Measurements from ENCODE around the gene PROX1. TPM values are rescaled to one million over a fixed set of nuclear protein-coding genes. Genes with fewer than 3 reads are reported as not detected.

PROX1 gene
- polyA plus RNA-seq, 1 donor (not counting 4 experiments of a cell fraction or from before 2014, with no cell fraction given) = 0.20 TPM

DNA sequence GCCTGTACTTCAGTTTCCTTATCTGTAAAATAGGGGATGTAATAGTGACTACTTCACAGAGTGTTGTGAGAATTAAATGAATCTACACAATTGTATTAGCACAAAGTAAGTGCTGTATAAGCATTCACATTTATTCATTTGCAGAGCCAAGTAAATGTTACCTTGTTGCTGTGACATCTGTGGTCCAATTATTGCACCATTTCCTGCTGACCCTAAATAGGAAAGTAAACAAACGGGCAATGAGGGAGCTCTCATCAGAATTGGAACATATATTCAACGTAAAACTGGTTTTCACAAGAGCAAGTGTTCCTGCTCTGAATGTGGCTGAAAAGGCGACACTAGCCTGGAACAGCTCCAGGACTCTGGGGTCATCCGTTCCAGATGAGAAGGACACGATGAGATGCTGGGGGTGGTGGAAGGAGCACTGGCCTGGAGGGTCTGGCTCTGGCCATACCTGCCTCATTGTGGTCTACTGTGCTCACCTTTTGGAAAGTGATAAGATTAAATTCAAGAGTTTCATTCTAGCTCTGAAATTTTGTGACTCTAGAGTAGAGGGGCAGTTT is 34.5 kb downstream of the PROX1 start:
- FAIRE-seq = no peak
- TF ChIP-seq, protein P1, sequence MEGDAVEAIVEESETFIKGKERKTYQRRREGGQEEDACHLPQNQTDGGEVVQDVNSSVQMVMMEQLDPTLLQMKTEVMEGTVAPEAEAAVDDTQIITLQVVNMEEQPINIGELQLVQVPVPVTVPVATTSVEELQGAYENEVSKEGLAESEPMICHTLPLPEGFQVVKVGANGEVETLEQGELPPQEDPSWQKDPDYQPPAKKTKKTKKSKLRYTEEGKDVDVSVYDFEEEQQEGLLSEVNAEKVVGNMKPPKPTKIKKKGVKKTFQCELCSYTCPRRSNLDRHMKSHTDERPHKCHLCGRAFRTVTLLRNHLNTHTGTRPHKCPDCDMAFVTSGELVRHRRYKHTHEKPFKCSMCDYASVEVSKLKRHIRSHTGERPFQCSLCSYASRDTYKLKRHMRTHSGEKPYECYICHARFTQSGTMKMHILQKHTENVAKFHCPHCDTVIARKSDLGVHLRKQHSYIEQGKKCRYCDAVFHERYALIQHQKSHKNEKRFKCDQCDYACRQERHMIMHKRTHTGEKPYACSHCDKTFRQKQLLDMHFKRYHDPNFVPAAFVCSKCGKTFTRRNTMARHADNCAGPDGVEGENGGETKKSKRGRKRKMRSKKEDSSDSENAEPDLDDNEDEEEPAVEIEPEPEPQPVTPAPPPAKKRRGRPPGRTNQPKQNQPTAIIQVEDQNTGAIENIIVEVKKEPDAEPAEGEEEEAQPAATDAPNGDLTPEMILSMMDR (optimal IDR thresholded peaks at IDR 0.05 in 1 of 3, IDR thresholded peaks at IDR 0.05 in 1 of 3, conservative IDR thresholded peaks at IDR 0.05 in 1 of 3; ENCODE audit: extremely low read depth in 1 of 3, insufficient read depth in 2 of 3, low read length in 3 of 3) = no peak
- no peak for TF ChIP-seq EZH2 (IDR thresholded peaks at IDR 0.05; ENCODE audit: low read length)
- Histone ChIP-seq H3K27me3 (ENCODE audit: control insufficient read depth, extremely low read depth, insufficient read depth, low read length) (no peaks in the 10 kb centered on the region), H3K4me1 (ENCODE audit: control insufficient read depth, extremely low read depth, insufficient read depth, low read length) (peaks cover 5% of the 10 kb centered on the region), H3K4me2 (ENCODE audit: control insufficient read depth, extremely low read depth, insufficient read depth, low read depth, low read length) (no peak overlapping the region), H3K9me1 (ENCODE audit: control insufficient read depth, extremely low read depth, insufficient read depth, low read length) (no peaks in the 10 kb centered on the region), H3K9me3 (ENCODE audit: control insufficient read depth, low read depth, low read length) (no peaks in the 10 kb centered on the region), H3K79me2 (ENCODE audit: control insufficient read depth, insufficient read depth, low read length) (no peaks in the 10 kb centered on the region), H3K27ac (ENCODE audit: control insufficient read depth, insufficient read depth, low read length) (no peak overlapping the region), H3K36me3 (ENCODE audit: control insufficient read depth in 2 of 2, extremely low read depth in 1 of 2, insufficient read depth in 2 of 2, low read length in 2 of 2) (no peaks in the 10 kb centered on the region), H2AFZ (ENCODE audit: control insufficient read depth, low read length) (no peak overlapping the region), H3K9ac (ENCODE audit: control insufficient read depth, extremely low read depth, insufficient read depth, low read length) (no peak overlapping the region), H3K4me3 (ENCODE audit: control insufficient read depth in 2 of 3, extremely low read depth in 1 of 3, insufficient read depth in 2 of 3, low read depth in 1 of 3, low read length in 3 of 3) (no peak overlapping the region), H4K20me1 (ENCODE audit: control insufficient read depth, extremely low read depth, insufficient read depth, low read length) (no peaks in the 10 kb centered on the region)
- dilution Hi-C loops (cut with MboI; ENCODE audit: extremely low pct_ligation_motif_present, low sequenced_read_pairs) = no loop called here
- no peak for DNase-seq (ENCODE audit: low read depth, low spot score)

DNA sequence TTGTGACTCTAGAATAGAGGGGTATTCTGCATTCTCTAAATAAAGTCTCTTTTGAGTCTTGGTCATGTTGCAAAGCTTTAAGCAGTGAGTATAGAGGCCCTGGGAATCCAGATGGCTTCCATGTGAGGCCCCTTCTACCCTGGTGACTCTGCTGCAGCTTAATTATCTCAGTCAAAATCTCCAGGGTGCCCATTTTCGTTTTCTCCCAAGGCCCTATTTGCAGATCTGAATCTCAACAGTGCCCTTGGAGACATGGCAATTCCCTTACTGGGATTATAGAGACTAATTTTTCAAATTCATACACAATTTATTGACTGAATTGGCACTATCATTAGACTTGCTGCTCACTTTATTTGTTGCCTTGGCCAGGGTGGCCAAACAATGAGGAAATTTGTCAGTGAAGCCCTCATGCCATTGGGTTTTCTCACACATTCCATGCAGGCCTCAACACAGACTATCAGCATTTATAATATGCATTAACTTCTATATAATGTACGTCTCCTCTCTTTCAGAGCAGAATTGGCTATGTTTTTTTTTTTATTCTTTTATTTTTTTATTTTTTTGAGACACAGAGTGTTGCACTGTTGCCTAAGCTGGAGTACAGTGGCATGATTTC is 35.1 kb downstream of the PROX1 start:
- no peak for DNase-seq (ENCODE audit: low read depth, low spot score)
- Histone ChIP-seq H3K4me1 (ENCODE audit: control insufficient read depth, extremely low read depth, insufficient read depth, low read length) (peaks cover 5% of the 10 kb centered on the region), H3K4me2 (ENCODE audit: control insufficient read depth, extremely low read depth, insufficient read depth, low read depth, low read length) (no peak overlapping the region), H3K79me2 (ENCODE audit: control insufficient read depth, insufficient read depth, low read length) (no peaks in the 10 kb centered on the region), H3K9me1 (ENCODE audit: control insufficient read depth, extremely low read depth, insufficient read depth, low read length) (no peaks in the 10 kb centered on the region), H3K36me3 (ENCODE audit: control insufficient read depth in 2 of 2, extremely low read depth in 1 of 2, insufficient read depth in 2 of 2, low read length in 2 of 2) (no peaks in the 10 kb centered on the region), H3K9ac (ENCODE audit: control insufficient read depth, extremely low read depth, insufficient read depth, low read length) (no peak overlapping the region), H3K4me3 (ENCODE audit: control insufficient read depth in 2 of 3, extremely low read depth in 1 of 3, insufficient read depth in 2 of 3, low read depth in 1 of 3, low read length in 3 of 3) (no peak overlapping the region), H2AFZ (ENCODE audit: control insufficient read depth, low read length) (no peak overlapping the region), H3K27me3 (ENCODE audit: control insufficient read depth, extremely low read depth, insufficient read depth, low read length) (no peaks in the 10 kb centered on the region), H3K27ac (ENCODE audit: control insufficient read depth, insufficient read depth, low read length) (no peak overlapping the region), H4K20me1 (ENCODE audit: control insufficient read depth, extremely low read depth, insufficient read depth, low read length) (no peaks in the 10 kb centered on the region), H3K9me3 (ENCODE audit: control insufficient read depth, low read depth, low read length) (no peaks in the 10 kb centered on the region)
- FAIRE-seq = no peak
- no peak for TF ChIP-seq EZH2 (IDR thresholded peaks at IDR 0.05; ENCODE audit: low read length)
- TF ChIP-seq, protein P1 (optimal IDR thresholded peaks at IDR 0.05 in 1 of 3, IDR thresholded peaks at IDR 0.05 in 1 of 3, conservative IDR thresholded peaks at IDR 0.05 in 1 of 3; ENCODE audit: extremely low read depth in 1 of 3, insufficient read depth in 2 of 3, low read length in 3 of 3) = no peak
- dilution Hi-C loops (cut with MboI; ENCODE audit: extremely low pct_ligation_motif_present, low sequenced_read_pairs) = no loop called here

Data from keratinocyte (primary cell).